HG02642 (cell line): ENCODE data around the gene GYG2.
"Not testable (repeated sequence)": the region's sequence is repeated elsewhere in the genome, so short reads cannot be mapped to it uniquely, and the experiment has no call there.

Experiments
- ATAC-seq: cut with Tn5 transposase; IDR thresholded peaks from one replicate; pipeline ENCODE4 v1.9.1; 2021; ENCODE audit warnings: mild to moderate bottlenecking; ENCODE audit not compliant: unreplicated experiment, poor library complexity

GYG2 gene

DNA sequence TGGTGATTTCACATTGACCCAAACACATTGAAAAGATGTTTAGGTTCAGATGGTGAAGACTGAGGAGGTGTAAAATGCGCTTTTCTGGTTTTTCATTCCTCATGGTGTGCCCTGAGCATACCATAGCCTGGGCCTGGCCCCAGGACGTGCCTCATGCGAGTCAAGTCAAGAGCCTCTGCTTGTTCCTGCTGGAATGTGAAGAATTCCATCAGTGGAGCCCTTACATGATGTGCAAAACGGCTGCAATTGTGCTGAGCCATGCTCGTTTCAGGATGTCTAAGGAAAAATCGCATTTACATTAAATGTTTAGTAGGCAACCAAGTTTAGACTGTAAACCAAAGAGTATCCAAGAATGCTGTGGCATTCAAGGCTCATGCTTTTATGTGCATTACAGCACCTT, 34.9 kb downstream of the GYG2 start:
- ATAC-seq: no peak

- no peak for ATAC-seq
Observed at GRCh38 chrX:2867206-2867605, 38.5 kb downstream of the GYG2 start.

DNA sequence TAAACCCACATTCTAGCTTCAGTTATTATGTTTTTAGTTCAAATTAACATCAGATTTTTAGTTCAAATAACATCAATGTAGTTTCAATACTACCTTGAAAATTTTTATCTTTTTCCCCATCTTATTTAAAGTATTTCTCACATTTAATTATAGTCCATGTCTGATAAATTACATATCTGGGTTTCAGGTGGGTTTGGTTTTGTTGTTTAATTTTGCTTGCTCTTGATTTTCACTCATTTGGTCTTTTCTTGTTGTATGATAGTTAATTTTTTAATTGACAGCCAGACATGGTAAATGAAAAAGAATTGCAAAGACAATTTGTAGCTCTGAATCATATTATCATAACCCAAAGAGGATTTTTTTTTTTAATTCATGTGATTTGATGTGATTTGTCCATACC, 41.9 kb downstream of the GYG2 start:
- no peak for ATAC-seq

GRCh38 chrX:2871831-2872230, 43.1 kb downstream of the GYG2 start:
- ATAC-seq: no peak

- ATAC-seq: no peak
Observed at GRCh38 chrX:2872671-2873277, 44.0 kb downstream of the GYG2 start.

DNA sequence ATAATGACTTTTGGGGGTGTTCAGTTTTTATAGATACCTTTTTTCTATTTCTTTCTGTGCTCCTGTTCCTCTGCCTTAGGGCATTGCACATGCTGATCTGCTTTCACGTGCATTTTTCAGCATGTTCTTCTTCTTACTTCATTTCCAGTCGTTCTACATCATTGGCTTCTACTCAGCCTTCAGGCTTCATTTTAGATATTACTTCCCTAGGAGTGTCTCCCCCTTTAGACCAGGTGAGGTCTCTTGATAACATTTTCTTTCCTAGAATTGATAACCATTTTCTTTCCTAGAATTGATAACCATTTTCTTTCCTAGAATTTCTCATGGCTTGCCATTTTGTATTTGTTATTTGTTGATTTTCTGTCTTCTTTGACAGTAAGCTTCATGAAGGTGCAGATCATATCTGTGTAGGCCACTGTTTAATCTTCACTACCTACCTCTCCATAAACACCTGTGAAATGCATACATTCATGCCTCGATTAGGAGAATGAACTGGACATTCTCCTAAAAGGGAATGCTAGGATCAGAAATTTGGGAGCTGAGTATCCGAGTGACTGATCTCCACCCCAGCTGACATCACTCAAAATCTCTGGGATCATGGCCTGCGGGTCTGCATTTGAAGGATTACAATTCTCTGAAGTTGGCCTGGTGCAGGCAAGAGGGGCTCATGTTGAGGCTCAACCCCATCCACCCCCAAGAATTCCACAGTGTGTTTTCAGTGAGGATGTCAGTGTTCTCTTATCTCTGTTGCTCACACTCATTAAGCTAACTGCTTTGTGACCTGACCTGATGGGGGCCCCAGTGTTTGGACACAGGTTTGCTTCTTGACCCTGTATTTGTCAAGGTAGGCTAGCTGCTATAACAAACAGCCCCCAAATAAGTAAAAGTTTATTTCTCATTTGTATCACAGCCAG, 45.7 kb downstream of the GYG2 start:
- ATAC-seq: no peak

DNA sequence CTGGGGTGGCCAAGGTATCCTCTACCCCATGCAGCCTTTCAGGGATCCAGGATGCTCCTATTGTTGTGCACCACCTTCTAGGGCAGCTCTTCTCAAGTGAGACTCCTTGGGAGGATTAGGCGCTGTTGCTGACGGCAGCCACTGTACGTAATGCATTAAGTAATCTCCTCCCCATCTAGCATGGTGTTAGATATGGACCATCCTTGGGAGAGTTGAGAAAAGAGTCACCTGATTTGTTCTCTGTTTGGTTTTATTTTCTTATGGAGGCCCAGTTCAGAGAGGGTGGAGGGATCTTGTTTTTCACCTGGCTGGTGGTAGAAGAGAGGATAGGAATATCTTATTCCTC, 46.4 kb downstream of the GYG2 start:
- ATAC-seq: no peak

GRCh38 chrX:2875798-2876399, 47.2 kb downstream of the GYG2 start:
- ATAC-seq: no peak

- no peak for ATAC-seq
Observed at GRCh38 chrX:2878563-2878962, 49.8 kb downstream of the GYG2 start.

DNA sequence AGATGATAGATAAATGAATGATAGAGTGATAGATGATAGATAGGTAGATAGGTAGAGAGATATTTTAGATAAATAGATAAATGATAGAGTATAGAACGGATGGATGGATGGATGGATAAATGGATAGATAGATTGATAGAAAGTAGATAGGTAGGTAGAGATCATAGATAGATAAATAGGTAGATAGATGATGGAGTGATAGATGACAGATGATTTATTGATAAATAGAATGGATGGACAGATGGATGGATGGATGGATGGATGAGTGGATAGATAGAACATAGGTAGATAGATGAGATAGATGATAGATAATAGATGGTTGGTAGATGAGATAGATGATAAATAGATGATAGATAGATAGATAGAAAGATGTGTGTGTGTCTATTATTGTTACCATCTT, 50.9 kb downstream of the GYG2 start:
- no peak for ATAC-seq

- no peak for ATAC-seq
Observed at GRCh38 chrX:2883770-2884169, 55.0 kb downstream of the GYG2 start.

DNA sequence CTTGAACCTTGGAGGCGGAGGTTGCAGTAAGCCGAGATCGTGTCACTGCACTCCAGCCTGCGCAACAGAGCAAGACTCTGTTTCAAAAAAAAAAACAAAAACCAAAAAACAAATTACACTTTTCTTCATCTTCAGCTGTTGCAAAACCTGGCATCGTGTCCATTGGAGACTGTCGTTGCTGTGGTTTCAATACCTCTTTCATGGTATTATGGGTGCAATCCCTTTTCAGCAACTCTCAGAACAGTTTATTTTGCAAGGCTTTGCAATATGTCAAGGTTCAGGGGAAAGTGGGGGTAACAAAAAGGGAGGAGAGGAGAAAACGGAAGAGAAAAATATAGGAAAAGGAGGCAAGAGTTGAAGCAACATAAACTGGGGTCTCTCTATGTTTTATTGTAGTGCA, 59.6 kb downstream of the GYG2 start:
- no peak for ATAC-seq

DNA sequence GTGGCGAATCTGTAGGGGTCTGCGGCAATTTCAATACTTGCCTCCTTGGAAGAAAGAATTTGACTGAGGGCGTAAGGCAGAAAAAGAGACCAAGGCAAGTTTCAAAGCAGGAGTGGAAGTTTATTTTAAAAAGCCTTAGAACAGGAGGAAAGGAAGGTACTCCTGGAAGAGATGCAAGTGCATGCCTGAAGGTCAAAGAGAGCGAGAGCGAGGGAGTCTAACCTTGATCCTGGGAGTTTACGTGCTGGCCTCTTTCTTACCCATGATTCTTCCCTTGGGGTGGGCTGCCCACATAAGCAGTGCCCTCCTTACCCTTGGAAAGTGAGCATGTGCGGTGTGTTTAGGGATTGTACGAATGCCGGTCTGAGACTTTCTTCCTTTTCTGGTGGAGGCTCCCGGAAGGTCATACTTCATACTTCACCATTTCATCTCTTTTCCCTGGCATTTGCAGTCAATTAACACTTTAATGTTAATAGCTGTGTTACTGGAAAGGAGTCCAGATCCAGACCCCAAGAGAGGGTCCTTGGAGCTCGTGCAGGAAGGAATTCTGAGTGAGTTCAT, 60.4 kb downstream of the GYG2 start:
- no peak for ATAC-seq

DNA sequence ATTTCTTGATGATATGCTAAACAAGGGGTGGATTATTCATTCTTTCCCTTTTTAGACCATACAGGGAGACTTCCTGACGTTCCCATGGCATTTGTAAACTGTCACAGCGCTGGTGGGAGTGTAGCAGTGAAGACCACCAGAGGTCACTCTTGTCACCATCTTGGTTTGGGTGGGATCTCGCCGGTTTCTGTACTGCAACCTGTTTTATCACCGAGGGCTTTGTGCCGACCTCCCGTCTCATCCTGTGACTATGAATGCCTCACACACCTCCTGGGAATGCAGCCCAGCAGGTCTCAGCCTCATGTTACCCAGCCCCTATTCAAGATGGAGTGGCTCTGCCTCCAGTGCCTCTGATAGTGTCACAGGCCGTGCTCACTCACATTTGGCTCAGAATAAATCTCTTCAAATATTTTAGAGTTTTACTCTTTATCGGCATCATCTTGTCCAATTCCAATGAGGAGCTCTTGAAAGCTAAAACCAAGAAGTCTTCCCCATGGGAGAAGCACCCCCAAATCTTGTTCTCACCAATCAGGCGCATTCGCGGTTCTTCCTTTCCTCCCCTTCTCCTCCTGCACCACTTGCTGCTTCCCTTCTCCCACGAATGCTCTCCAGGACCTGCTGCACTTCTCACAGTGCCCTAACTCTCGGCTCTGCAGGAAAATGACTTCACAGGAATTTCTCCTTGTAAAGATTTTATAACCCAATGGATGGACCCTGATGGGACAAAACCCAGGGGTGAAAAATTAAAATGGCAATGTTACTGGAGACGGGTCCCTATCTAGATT, 61.2 kb downstream of the GYG2 start:
- not testable (repeated sequence) for ATAC-seq

DNA sequence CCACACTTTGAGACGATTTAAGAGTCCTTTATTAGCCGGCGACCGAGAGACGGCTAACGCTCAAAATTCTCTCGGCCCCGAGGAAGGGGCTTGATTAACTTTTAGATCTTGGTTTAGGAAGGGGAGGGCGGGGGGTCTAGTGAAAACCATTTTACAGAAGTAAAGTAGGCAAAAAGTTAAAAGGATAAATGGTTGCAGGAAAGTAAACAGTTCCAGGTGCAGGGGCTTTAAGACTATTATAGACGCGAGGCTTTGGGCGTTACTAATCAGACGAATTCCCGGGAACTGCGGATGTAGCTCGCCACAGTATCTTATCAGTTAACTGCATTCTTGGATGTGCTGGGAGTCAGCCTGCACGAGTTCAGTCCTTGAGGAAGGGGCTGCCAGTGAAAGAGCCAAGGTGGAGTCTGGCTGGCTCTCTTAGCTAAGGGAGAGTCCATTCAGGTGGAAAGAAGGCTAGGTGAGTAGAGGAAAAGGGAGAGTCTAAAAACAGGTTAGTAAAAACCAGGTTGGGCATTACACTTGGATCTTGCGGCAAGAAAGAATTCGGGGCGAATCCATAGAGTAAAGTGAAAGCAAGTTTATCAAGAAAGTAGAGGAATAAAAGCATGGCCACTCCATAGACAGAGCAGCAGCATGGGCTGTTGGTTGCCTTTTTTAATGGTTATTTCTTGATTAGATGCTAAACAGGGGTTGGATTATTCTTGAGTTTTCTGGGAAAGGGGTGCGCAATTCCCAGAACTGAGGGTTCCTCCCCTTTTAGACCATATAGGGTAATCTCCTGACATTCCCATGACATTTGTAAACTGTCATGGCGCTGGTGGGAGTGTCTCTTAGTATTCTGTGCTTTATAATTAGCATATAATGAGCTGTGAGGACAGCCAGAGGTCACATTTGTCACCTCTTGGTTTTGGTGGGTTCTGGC, 62.1 kb downstream of the GYG2 start:
- ATAC-seq: not testable (repeated sequence)

GRCh38 chrX:2892816-2893215, 64.1 kb downstream of the GYG2 start:
- ATAC-seq: no peak

DNA sequence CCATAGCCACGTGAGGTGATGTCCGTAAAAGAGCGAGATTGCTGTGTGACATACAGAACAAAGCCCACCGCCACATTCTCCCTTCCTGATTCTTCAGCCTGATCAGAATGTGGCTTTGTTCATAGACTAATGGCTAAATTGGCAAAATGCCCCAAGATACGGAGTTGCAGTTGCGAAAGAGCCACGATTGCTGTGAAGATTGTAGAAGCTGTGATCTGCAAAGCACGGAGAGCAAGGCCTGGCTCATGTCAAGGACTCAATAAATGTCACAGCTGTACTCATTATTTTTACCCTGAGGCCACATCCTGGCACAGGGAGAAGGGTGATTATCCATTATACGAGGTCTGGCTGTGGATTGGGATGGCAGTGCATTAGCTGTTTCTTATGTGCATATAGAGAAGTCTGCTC, 66.2 kb downstream of the GYG2 start:
- no peak for ATAC-seq

- ATAC-seq: no peak
Observed at GRCh38 chrX:2897311-2897689, 68.6 kb downstream of the GYG2 start.
